BE2C (cell line): ENCODE results near the gene GPRASP3.

ENCODE experiments used
- DNase-seq: peaks from one replicate; pipeline ENCODE4 v3.0.0-alpha.2; 2020
- H3K27me3 ChIP-seq: fragments of 250-450 bp; sonication (Bioruptor Pico); 2 replicates; pipeline ENCODE4 v1.5.1; 2020; ENCODE audit warnings: mild to moderate bottlenecking
- H3K36me3 ChIP-seq: fragments of 250-450 bp; sonication (Bioruptor Pico); 2 replicates; pipeline ENCODE4 v1.5.1; 2020; ENCODE audit warnings: mild to moderate bottlenecking
- H3K4me1 ChIP-seq: fragments of 250-450 bp; sonication (Bioruptor Pico); 2 replicates; pipeline ENCODE4 v1.5.1; 2020
- H3K4me3 ChIP-seq: 2 replicates; pipeline ENCODE4 v1.5.1; 2011; ENCODE audit warnings: low read depth, low read length
- H3K9me3 ChIP-seq: fragments of 250-450 bp; sonication (Bioruptor Pico); 2 replicates; pipeline ENCODE4 v1.5.1; 2020
- CTCF ChIP-seq: IDR thresholded peaks from 2 replicates; pipeline ENCODE4 v1.5.1; 2012; ENCODE audit warnings: mild to moderate bottlenecking, low read depth, low read length

GPRASP3 gene

GRCh38 chrX:102697494-102697893, 23.0 kb upstream of the GPRASP3 start:
- H3K27me3 ChIP-seq = no peaks in the 10 kb centered on the region
- no peak for TF ChIP-seq CTCF
- H3K9me3 ChIP-seq = no peaks in the 10 kb centered on the region
- H3K36me3 ChIP-seq = no peaks in the 10 kb centered on the region
- DNase-seq = no peak
- H3K4me1 ChIP-seq = no peaks in the 10 kb centered on the region
- no peak overlapping the region for H3K4me3 ChIP-seq

GRCh38 chrX:102708900-102709299, 11.6 kb upstream of the GPRASP3 start:
- H3K36me3 ChIP-seq = no peaks in the 10 kb centered on the region
- DNase-seq = no peak
- no peak overlapping the region for H3K4me3 ChIP-seq
- peaks cover 6% of the 10 kb centered on the region; the same call in 1 of the 2 replicates for H3K27me3 ChIP-seq
- TF ChIP-seq CTCF = no peak
- H3K9me3 ChIP-seq = no peaks in the 10 kb centered on the region
- no peaks in the 10 kb centered on the region for H3K4me1 ChIP-seq

GRCh38 chrX:102711872-102712215, 8.7 kb upstream of the GPRASP3 start:
- no peak for TF ChIP-seq CTCF
- no peaks in the 10 kb centered on the region for H3K4me1 ChIP-seq
- H3K36me3 ChIP-seq = no peaks in the 10 kb centered on the region
- DNase-seq = no peak
- no peaks in the 10 kb centered on the region for H3K9me3 ChIP-seq
- peaks cover 6% of the 10 kb centered on the region; the same call in 1 of the 2 replicates for H3K27me3 ChIP-seq
- peak overlapping the region; percentile 69 for H3K4me3 ChIP-seq

- peak; percentile 34 for DNase-seq
- H3K27me3 ChIP-seq = peaks cover 6% of the 10 kb centered on the region; the same call in 1 of the 2 replicates
- no peaks in the 10 kb centered on the region for H3K36me3 ChIP-seq
- H3K4me1 ChIP-seq = no peaks in the 10 kb centered on the region
- TF ChIP-seq CTCF = no peak
- no peaks in the 10 kb centered on the region for H3K9me3 ChIP-seq
- H3K4me3 ChIP-seq = peak within 1 kb of the TSS; percentile 69
Measured at GRCh38 chrX:102712216-102712966, 8.2 kb upstream of the GPRASP3 start, which contains the start of gene GPRASP2. TSS of gene GPRASP2 (plus strand) at chrX:102712448. CDS start at chrX:102714870, 2,422 bp downstream.

- Histone ChIP-seq H3K4me1 (no peaks in the 10 kb centered on the region), H3K9me3 (no peaks in the 10 kb centered on the region), H3K27me3 (peaks cover 6% of the 10 kb centered on the region; the same call in 1 of the 2 replicates), H3K4me3 (peak overlapping the region; percentile 69), H3K36me3 (no peaks in the 10 kb centered on the region)
- peak; percentile 64 for TF ChIP-seq CTCF
- peak; percentile 44 for DNase-seq
Measured at GRCh38 chrX:102712981-102713625, 7.4 kb upstream of the GPRASP3 start.

- no peak overlapping the region for H3K4me3 ChIP-seq
- no peak for DNase-seq
- peaks cover 6% of the 10 kb centered on the region; the same call in 1 of the 2 replicates for H3K27me3 ChIP-seq
- no peaks in the 10 kb centered on the region for H3K4me1 ChIP-seq
- H3K36me3 ChIP-seq = no peaks in the 10 kb centered on the region
- no peaks in the 10 kb centered on the region for H3K9me3 ChIP-seq
- no peak; the same call in 1 of the 2 replicates for TF ChIP-seq CTCF
Measured at GRCh38 chrX:102714994-102715393, 5.5 kb upstream of the GPRASP3 start.
